ENCODE data around the gene CORO2A.

The CORO2A gene

GRCh38 chr9:98192503-98193335, at the start of gene CORO2A:
TSS of gene CORO2A (minus strand) at chr9:98192637. CDS start at chr9:98157660, 34,977 bp downstream.
- in situ Hi-C loops (cut with HindIII; ENCODE audit: low sequenced_read_pairs) = no loop called here

GRCh38 chr9:98241357-98242300, 49.2 kb upstream of the CORO2A start:
- in situ Hi-C loops (cut with HindIII; ENCODE audit: low sequenced_read_pairs) = no loop called here

GRCh38 chr9:98240475-98240874, 48.0 kb upstream of the CORO2A start:
- in situ Hi-C loops (cut with HindIII; ENCODE audit: low sequenced_read_pairs) = no loop called here

GRCh38 chr9:98236901-98237487, 44.6 kb upstream of the CORO2A start:
- in situ Hi-C loops (cut with HindIII; ENCODE audit: low sequenced_read_pairs) = no loop called here

GRCh38 chr9:98235126-98235525, 42.7 kb upstream of the CORO2A start:
- in situ Hi-C loops (cut with HindIII; ENCODE audit: low sequenced_read_pairs) = no loop called here

GRCh38 chr9:98234245-98234825, 41.9 kb upstream of the CORO2A start:
- in situ Hi-C loops (cut with HindIII; ENCODE audit: low sequenced_read_pairs) = no loop called here

DNA sequence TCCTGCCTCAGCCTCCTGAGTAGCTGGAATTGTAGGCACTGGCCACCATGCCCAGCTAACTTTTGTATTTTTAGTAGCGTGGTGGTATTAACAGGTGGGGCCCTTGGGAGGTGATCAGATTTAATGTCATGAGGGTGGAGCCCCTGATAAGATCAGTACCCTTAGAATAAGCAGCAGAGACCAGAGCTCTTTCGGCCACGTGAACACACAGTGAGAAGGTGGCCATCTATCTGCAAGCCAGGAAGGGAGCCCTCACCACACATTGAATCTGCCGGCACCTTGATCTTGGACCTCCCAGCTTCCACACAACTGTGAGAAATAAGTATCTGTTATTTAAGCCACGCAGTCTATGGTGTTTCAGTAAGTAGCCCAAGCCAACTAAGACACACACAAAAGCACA, 40.5 kb upstream of the CORO2A start:
- in situ Hi-C loops (cut with HindIII; ENCODE audit: low sequenced_read_pairs) = no loop called here

- in situ Hi-C loops (cut with HindIII; ENCODE audit: low sequenced_read_pairs) = no loop called here
Observed at GRCh38 chr9:98231770-98232478, 39.5 kb upstream of the CORO2A start.

DNA sequence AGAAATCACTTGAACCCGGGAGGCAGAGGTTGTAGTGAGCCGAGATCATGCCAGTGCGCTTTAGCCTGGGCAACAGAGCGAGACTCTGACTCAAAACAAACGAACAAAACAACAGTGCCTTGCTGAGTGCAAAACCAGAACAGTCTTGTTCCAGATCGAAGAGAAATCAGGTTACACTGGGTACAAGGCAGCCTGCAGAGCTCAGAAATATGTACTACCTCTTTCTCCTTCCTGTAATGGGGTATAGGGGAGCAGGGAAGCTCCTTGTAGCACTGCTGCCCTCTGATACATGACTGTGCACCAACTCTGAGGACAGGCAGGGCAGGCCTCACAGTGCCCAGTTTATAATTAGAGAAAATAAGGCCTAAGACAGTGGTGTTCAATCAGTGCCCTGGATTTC, 38.4 kb upstream of the CORO2A start:
- in situ Hi-C loops (cut with HindIII; ENCODE audit: low sequenced_read_pairs) = no loop called here

DNA sequence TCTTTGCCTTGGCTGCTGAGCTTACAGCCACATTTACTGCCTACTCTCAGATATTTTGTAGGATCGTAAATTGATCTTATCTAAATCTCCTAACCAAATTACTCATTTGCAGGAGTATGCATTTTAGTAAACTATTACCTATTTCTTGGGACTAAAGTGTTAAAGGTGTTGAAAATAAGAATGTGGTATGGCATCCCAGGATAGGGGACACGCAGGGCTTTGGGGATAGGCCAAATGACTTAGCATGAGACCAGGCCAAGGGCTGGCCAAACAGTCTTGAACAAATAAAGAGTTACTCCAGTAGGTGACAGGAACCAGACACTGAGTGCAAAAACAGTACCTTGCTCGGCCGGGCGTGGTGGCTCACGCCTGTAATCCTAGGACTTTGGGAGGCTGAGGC, 37.9 kb upstream of the CORO2A start:
- in situ Hi-C loops (cut with HindIII; ENCODE audit: low sequenced_read_pairs) = no loop called here

GRCh38 chr9:98229620-98230019, 37.2 kb upstream of the CORO2A start:
- in situ Hi-C loops (cut with HindIII; ENCODE audit: low sequenced_read_pairs) = no loop called here

- in situ Hi-C loops (cut with HindIII; ENCODE audit: low sequenced_read_pairs) = no loop called here
Observed at GRCh38 chr9:98229090-98229395, 36.6 kb upstream of the CORO2A start.

- in situ Hi-C loops (cut with HindIII; ENCODE audit: low sequenced_read_pairs) = no loop called here
Observed at GRCh38 chr9:98228392-98229089, 36.1 kb upstream of the CORO2A start.

GRCh38 chr9:98227883-98228282, 35.4 kb upstream of the CORO2A start:
- in situ Hi-C loops (cut with HindIII; ENCODE audit: low sequenced_read_pairs) = no loop called here

DNA sequence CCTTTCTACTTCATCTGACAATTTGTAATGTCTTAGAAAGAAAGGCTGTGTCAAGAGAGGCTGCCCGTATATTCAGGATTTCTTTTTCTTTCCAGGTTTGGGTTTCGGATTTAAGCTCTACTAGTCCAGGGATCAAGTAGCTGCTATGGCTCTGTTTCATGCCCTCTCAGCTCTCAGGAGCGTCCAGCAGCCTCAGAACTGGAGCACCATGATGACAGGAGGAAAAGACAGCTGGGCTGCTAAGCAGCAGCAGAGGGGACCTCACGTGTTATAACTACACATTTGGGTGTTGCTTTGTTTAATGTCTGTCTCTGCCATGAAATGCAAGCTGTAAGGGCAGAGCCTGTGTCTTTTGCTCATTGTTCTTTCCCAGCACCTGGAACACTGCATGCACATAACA, 34.5 kb upstream of the CORO2A start:
- in situ Hi-C loops (cut with HindIII; ENCODE audit: low sequenced_read_pairs) = no loop called here

- in situ Hi-C loops (cut with HindIII; ENCODE audit: low sequenced_read_pairs) = no loop called here
Observed at GRCh38 chr9:98226516-98226915, 34.1 kb upstream of the CORO2A start.

DNA sequence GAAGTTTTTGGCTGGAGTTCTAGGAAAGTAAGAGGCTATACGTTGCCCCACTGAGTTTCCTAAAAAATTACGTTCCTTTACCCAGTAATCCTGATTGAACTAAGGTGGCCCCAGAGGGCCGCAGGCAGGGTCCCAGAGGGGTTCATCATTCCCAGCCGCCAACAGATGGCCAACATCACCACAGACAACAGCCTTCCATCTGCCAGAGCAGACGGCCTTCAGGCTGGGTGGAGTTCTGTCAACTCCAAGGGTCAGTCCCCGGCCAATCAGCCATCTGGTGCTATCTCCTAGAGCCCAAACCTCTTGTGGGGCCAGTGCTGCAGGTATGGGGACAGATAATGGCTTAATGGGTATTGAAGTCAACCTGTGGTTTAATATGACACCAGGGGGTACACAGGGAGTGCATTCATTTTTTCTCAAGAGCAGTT, 32.6 kb upstream of the CORO2A start:
- in situ Hi-C loops (cut with HindIII; ENCODE audit: low sequenced_read_pairs) = no loop called here

- in situ Hi-C loops (cut with HindIII; ENCODE audit: low sequenced_read_pairs) = no loop called here
Observed at GRCh38 chr9:98222885-98223691, 30.7 kb upstream of the CORO2A start.

DNA sequence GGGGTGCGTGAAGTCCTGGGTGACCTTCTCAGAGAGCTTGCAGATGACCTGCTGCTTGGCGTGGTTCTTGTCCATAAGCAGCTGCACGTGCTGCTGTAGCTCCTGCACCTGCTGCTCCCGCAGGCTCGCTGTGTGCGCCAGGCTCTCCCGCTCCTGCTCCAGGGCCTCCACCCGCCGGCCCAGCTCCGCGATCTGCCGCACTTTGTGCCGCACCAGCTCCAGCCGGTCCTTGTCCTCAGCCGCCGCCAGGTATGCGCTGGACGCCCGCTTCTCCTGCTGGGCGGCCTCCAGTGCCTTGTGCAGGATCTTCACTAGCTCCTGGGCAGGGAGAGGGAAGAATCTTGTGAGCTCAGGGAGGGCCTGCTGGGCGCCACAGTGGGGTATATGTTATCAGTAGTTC, 28.5 kb upstream of the CORO2A start:
- in situ Hi-C loops (cut with HindIII; ENCODE audit: low sequenced_read_pairs) = no loop called here

Data from endothelial cell of hepatic sinusoid (primary cell).